IMR-90 (cell line): Measurements from ENCODE around the gene FANCD2. TPM values are rescaled to one million over a fixed set of nuclear protein-coding genes. Genes with fewer than 3 reads are reported as not detected.

Experiments used
- ATAC-seq: fragments of 200-7000 bp; cut with Tn5 transposase; 2 replicates; pipeline ENCODE4 v1.9.1; 2020; ENCODE audit warnings: low read depth, mild to moderate bottlenecking, moderate library complexity
- BruUV-seq: library from RNA; stranded (reverse); fragments of 400-500 nt; replicated peaks from 2 replicates; lab custom pipeline; 2021; lab: Mats Ljungman, UMichigan
- CTCF ChIA-PET: fragments of 300-600 bp; formaldehyde crosslinking; extraction: SDS; loops from one replicate; lab custom pipeline; 2021; ENCODE audit warnings: antibody characterized with exemption; lab: Yijun Ruan, JAX
- POLR2A ChIA-PET: fragments of 300-600 bp; sonication (Branson Sonifier 250); formaldehyde crosslinking; loops from one replicate; lab custom pipeline; 2022; ENCODE audit warnings: antibody characterized with exemption; ENCODE audit not compliant: unreplicated experiment; lab: Charles Lee
- DNase-seq: peaks from one replicate; pipeline ENCODE4 v3.0.0; 2013
- H2AFZ ChIP-seq: replicated peaks from 2 replicates; pipeline ENCODE3; 2013; ENCODE audit warnings: low read length, mild to moderate bottlenecking; ENCODE audit not compliant: poor library complexity
- H2AK5ac ChIP-seq: 2 replicates; pipeline ENCODE4 v1.6.1; 2013; ENCODE audit warnings: low read depth, low read length, inconsistent platforms
- H2AK9ac ChIP-seq: replicated peaks from 2 replicates; pipeline ENCODE3; 2013; ENCODE audit warnings: mild to moderate bottlenecking, low read depth, low read length, moderate library complexity; ENCODE audit not compliant: poor library complexity
- H2BK120ac ChIP-seq: 2 replicates; pipeline ENCODE4 v1.6.1; 2013; ENCODE audit warnings: low read depth, low read length, inconsistent platforms
- H2BK15ac ChIP-seq: 3 replicates; pipeline ENCODE4 v1.6.1; 2013; ENCODE audit warnings: low read depth, low read length, inconsistent platforms
- H2BK20ac ChIP-seq: 2 replicates; pipeline ENCODE4 v1.6.1; 2013; ENCODE audit warnings: low read depth, mild to moderate bottlenecking, inconsistent platforms, low read length, moderate library complexity
- H2BK5ac ChIP-seq: 2 replicates; pipeline ENCODE4 v1.6.1; 2013; ENCODE audit warnings: mild to moderate bottlenecking, low read depth, low read length, inconsistent platforms; ENCODE audit not compliant: poor library complexity, severe bottlenecking
- H3K14ac ChIP-seq: replicated peaks from 2 replicates; pipeline ENCODE4 v1.6.1; 2013; ENCODE audit warnings: low read depth, low read length, inconsistent platforms
- H3K18ac ChIP-seq: 2 replicates; pipeline ENCODE4 v1.6.1; 2013; ENCODE audit warnings: low read depth, low read length, control low read depth
- H3K23ac ChIP-seq: 2 replicates; pipeline ENCODE4 v1.6.1; 2013; ENCODE audit warnings: low read depth, low read length, inconsistent platforms
- H3K27ac ChIP-seq: 2 replicates; pipeline ENCODE4 v1.5.1; 2013; ENCODE audit warnings: mild to moderate bottlenecking, control low read depth, low read length; ENCODE audit not compliant: insufficient read depth
- H3K27me3 ChIP-seq: 2 replicates; pipeline ENCODE4 v1.6.1; 2013; ENCODE audit warnings: low read length; ENCODE audit not compliant: control insufficient read depth, insufficient read depth
- H3K36me3 ChIP-seq: 2 replicates; pipeline ENCODE4 v1.6.1; 2013; ENCODE audit warnings: low read length, mixed read lengths; ENCODE audit not compliant: control insufficient read depth, insufficient read depth
- H3K4ac ChIP-seq: 2 replicates; pipeline ENCODE4 v1.6.1; 2013; ENCODE audit warnings: low read depth, low read length, inconsistent platforms
- H3K4me1 ChIP-seq: 2 replicates; pipeline ENCODE4 v1.6.1; 2013; ENCODE audit warnings: low read length, mixed read lengths; ENCODE audit not compliant: control insufficient read depth, insufficient read depth
- H3K4me2 ChIP-seq: 2 replicates; pipeline ENCODE4 v1.6.1; 2013; ENCODE audit warnings: low read depth, mild to moderate bottlenecking, control low read depth, low read length, moderate library complexity
- H3K4me3 ChIP-seq: 2 replicates; pipeline ENCODE4 v1.5.1; 2013; ENCODE audit warnings: low read depth, mild to moderate bottlenecking, control low read depth, low read length, moderate library complexity; ENCODE audit not compliant: insufficient read depth
- H3K56ac ChIP-seq: 2 replicates; pipeline ENCODE4 v1.6.1; 2013; ENCODE audit warnings: low read length, inconsistent platforms; ENCODE audit not compliant: insufficient read depth; ENCODE audit errors: extremely low read depth
- H3K79me1 ChIP-seq, 2 experiments: 2 replicates each; pipeline ENCODE4 v1.6.1; 2013; ENCODE audit warnings: low read length in 2 of 2, inconsistent platforms in 1 of 2, low read depth in 1 of 2
- H3K9ac ChIP-seq: 2 replicates; pipeline ENCODE4 v1.6.1; 2013; ENCODE audit warnings: low read depth, low read length, control low read depth
- H3K9me1 ChIP-seq: 2 replicates; pipeline ENCODE4 v1.6.1; 2013; ENCODE audit warnings: low read length, inconsistent platforms; ENCODE audit not compliant: insufficient read depth
- H3K9me3 ChIP-seq: 2 replicates; pipeline ENCODE4 v1.6.1; 2013; ENCODE audit warnings: low read length; ENCODE audit not compliant: control insufficient read depth, insufficient read depth
- H4K20me1 ChIP-seq: 2 replicates; pipeline ENCODE4 v1.6.1; 2013; ENCODE audit warnings: low read length, inconsistent platforms; ENCODE audit not compliant: insufficient read depth
- H4K5ac ChIP-seq: 2 replicates; pipeline ENCODE4 v1.6.1; 2013; ENCODE audit warnings: mild to moderate bottlenecking, low read depth, low read length, control low read depth
- H4K8ac ChIP-seq, 2 experiments: 2 replicates each; pipeline ENCODE4 v1.6.1; 2013; ENCODE audit warnings: low read depth in 2 of 2, low read length in 2 of 2, control low read depth in 1 of 2, inconsistent platforms in 1 of 2
- H4K91ac ChIP-seq: 2 replicates; pipeline ENCODE4 v1.6.1; 2013; ENCODE audit warnings: low read depth, low read length, inconsistent platforms; ENCODE audit not compliant: insufficient read depth
- CHD1 ChIP-seq: IDR thresholded peaks from 2 replicates; pipeline ENCODE4 v1.6.1; 2012; ENCODE audit warnings: low read depth, low read length, improper control_type of control experiment
- CTCF ChIP-seq: conservative IDR thresholded peaks from 2 replicates; pipeline ENCODE4 v1.5.1; 2012; ENCODE audit warnings: mild to moderate bottlenecking, low read depth, low read length, improper control_type of control experiment
- MAFK ChIP-seq: IDR thresholded peaks from 2 replicates; pipeline ENCODE4 v1.6.1; 2012; ENCODE audit warnings: low read depth, low read length, improper control_type of control experiment
- MAZ ChIP-seq: IDR thresholded peaks from 2 replicates; pipeline ENCODE4 v1.6.1; 2012; ENCODE audit warnings: low read depth, mild to moderate bottlenecking, low read length, improper control_type of control experiment, moderate library complexity, borderline replicate concordance
- NFE2L2 ChIP-seq: fragments of 150-350 bp; IDR thresholded peaks from 2 replicates; pipeline ENCODE4 v1.6.1; 2016; ENCODE audit warnings: low read depth, mild to moderate bottlenecking, low read length
- POLR2A ChIP-seq: IDR thresholded peaks from 2 replicates; pipeline ENCODE4 v1.6.1; 2012; ENCODE audit warnings: mild to moderate bottlenecking, low read depth, low read length
- RAD21 ChIP-seq: IDR thresholded peaks from 2 replicates; pipeline ENCODE4 v1.6.1; 2012; ENCODE audit warnings: low read length, improper control_type of control experiment
- RFX5 ChIP-seq: IDR thresholded peaks from 2 replicates; pipeline ENCODE4 v1.8.0; 2012; ENCODE audit warnings: low read depth, mild to moderate bottlenecking, low read length, moderate library complexity
- SMC3 ChIP-seq: fragments of 150-350 bp; IDR thresholded peaks from 2 replicates; pipeline ENCODE4 v1.6.1; 2016; ENCODE audit warnings: low read depth, mild to moderate bottlenecking, antibody characterized with exemption, low read length, moderate library complexity
- WGBS, 2 experiments: methylation state at CpG; one replicate each; pipeline versions ENCODE4 v1.1.5 to v1.1.7; 2013; ENCODE audit warnings: missing lambda C conversion rate in 2 of 2; ENCODE audit not compliant: insufficient read length in 1 of 2; ENCODE audit errors: extremely low coverage in 2 of 2; 5-methylcytosine and 5-hydroxymethylcytosine counted together
- dilution Hi-C: fragments of 300-500 bp; cut with HindIII; formaldehyde crosslinking; loops from one replicate; pipeline ENCODE4 v1.14.3; 2018; ENCODE audit warnings: low sequenced_read_pairs; ENCODE audit not compliant: unreplicated experiment
- in situ Hi-C: fragments of 300-500 bp; cut with MboI; formaldehyde crosslinking; loops from 3 replicates; pipeline ENCODE4 v1.14.3; 2019; ENCODE audit warnings: low sequenced_read_pairs, inconsistent platforms, mixed read lengths
- intact Hi-C: fragments of 100-400 bp; cut with micrococcal nuclease; formaldehyde crosslinking; loops from 2 replicates; pipeline ENCODE4 v1.10.0; 2022
- polyA plus RNA-seq, 3 experiments: library from polyadenylated mRNA; depleted of rRNA; stranded (reverse); fragments of >200 nt; gene quantifications; 2 replicates each; pipeline ENCODE4 v1.2.3, GENCODE V29; 2012; ENCODE audit warnings: low replicate concordance in 1 of 3
- total RNA-seq: library from RNA; depleted of rRNA; stranded (reverse); fragments of >200 nt; gene quantifications from 2 replicates; pipeline ENCODE4 v1.2.3, GENCODE V29; 2012
- TF ChIP-seq, protein P1 (sequence below): fragments of 150-350 bp; IDR thresholded peaks from 2 replicates; pipeline ENCODE4 v1.6.1; 2017; ENCODE audit warnings: mild to moderate bottlenecking, antibody characterized with exemption, low read length, low read depth
- TF ChIP-seq, protein P2 (sequence below): fragments of 150-350 bp; IDR thresholded peaks from 2 replicates; pipeline ENCODE4 v1.6.1; 2016; ENCODE audit warnings: low read depth, mild to moderate bottlenecking, low read length, moderate library complexity, borderline replicate concordance

FANCD2 gene
- total and polyA plus RNA-seq, 2 of the 4 experiments (the other 2 are of a cell fraction): 8.9 to 19.7 TPM

- Histone ChIP-seq H2AK5ac (no peak overlapping the region), H2BK15ac (no peak overlapping the region), H3K56ac (no peak overlapping the region), H2BK120ac (no peak overlapping the region), H3K9me3 (no peaks in the 10 kb centered on the region), H2BK20ac (no peak overlapping the region), H3K79me1 (no peaks in the 10 kb centered on the region), H4K20me1 (no peaks in the 10 kb centered on the region), H3K9ac (no peak overlapping the region), H3K27me3 (no peaks in the 10 kb centered on the region), H2BK5ac (no peak overlapping the region), H3K4me3 (no peak overlapping the region), H3K18ac (no peak overlapping the region), H3K36me3 (peaks cover 7% of the 10 kb centered on the region; the same call in 1 of the 2 replicates), H4K91ac (no peak overlapping the region), H3K14ac (0 out of 2 replicates have a peak overlapping the region, but pooled peaks have one; percentile 21), H3K4me1 (no peaks in the 10 kb centered on the region), H3K4me2 (no peak overlapping the region), H4K5ac (no peak overlapping the region), H3K23ac (no peak overlapping the region), H4K8ac (no peak overlapping the region), H3K4ac (no peak overlapping the region), H3K9me1 (no peaks in the 10 kb centered on the region; the same call in 1 of the 2 replicates), H2AK9ac (peak overlapping the region; percentile 57), H2AFZ (no peak overlapping the region), H3K27ac (no peak overlapping the region)
- in situ Hi-C loops (no loop called here), intact Hi-C loops (loop anchor here (5.0 kb wide), 1 partner anchor 51 kb away; no protein-coding TSS in a partner anchor), dilution Hi-C loops (no loop called here)
- ChIA-PET CTCF (no interaction called here), POLR2A (no interaction called here)
- no peak for DNase-seq
- BruUV-seq: no TSS peak
- no peak for TF ChIP-seq SMC3
- no peak for TF ChIP-seq RAD21
- no peak for TF ChIP-seq CTCF
- no peak for TF ChIP-seq POLR2A
- no peak for TF ChIP-seq MAFK
- TF ChIP-seq, protein P1, sequence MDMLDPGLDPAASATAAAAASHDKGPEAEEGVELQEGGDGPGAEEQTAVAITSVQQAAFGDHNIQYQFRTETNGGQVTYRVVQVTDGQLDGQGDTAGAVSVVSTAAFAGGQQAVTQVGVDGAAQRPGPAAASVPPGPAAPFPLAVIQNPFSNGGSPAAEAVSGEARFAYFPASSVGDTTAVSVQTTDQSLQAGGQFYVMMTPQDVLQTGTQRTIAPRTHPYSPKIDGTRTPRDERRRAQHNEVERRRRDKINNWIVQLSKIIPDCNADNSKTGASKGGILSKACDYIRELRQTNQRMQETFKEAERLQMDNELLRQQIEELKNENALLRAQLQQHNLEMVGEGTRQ: no peak
- TF ChIP-seq, protein P2, sequence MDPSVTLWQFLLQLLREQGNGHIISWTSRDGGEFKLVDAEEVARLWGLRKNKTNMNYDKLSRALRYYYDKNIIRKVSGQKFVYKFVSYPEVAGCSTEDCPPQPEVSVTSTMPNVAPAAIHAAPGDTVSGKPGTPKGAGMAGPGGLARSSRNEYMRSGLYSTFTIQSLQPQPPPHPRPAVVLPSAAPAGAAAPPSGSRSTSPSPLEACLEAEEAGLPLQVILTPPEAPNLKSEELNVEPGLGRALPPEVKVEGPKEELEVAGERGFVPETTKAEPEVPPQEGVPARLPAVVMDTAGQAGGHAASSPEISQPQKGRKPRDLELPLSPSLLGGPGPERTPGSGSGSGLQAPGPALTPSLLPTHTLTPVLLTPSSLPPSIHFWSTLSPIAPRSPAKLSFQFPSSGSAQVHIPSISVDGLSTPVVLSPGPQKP: no peak
- TF ChIP-seq MAZ: no peak
- no peak for TF ChIP-seq NFE2L2
- no peak for TF ChIP-seq CHD1
- TF ChIP-seq RFX5: no peak
- no CpG with 5 or more reads among the region's 4 CpGs for WGBS, 2 experiments
- no peak for ATAC-seq
Observed at GRCh38 chr3:10088256-10088655, 62.0 kb downstream of the FANCD2 start.
